K562 (cell line): Measurements from ENCODE around the gene UBR1. TPM values are rescaled to one million over a fixed set of nuclear protein-coding genes. Genes with fewer than 3 reads are reported as not detected.

ENCODE experiments used
- ATAC-seq: fragments of 200-7000 bp; cut with Tn5 transposase; 3 replicates; pipeline ENCODE4 v1.9.1; 2020; ENCODE audit warnings: moderate library complexity
- BruUV-seq: library from RNA; stranded (reverse); fragments of 400-500 nt; replicated peaks from 2 replicates; lab custom pipeline; 2021; lab: Mats Ljungman, UMichigan
- CTCF ChIA-PET: fragments of 300-600 bp; formaldehyde crosslinking; extraction: SDS; loops from one replicate; lab custom pipeline; 2021; ENCODE audit warnings: low intra/inter-chr PET ratio; lab: Yijun Ruan, JAX
- POLR2A ChIA-PET: fragments of 300-600, 350-650 bp; sonication (Branson Sonifier 250); formaldehyde crosslinking; extraction: SDS; loops from one replicate; lab custom pipeline; 2021; ENCODE audit warnings: antibody characterized with exemption, inconsistent platforms; lab: Yijun Ruan, JAX
- DNase-seq, 4 experiments: peaks; one replicate each; pipeline versions ENCODE4 v3.0.0 to v3.0.0-alpha.2; 2011 to 2018; ENCODE audit warnings: low spot score in 3 of 4, mixed read lengths in 3 of 4; ENCODE audit errors: extremely low read depth in 1 of 4
- FAIRE-seq: peaks from 2 replicates; lab custom pipeline; 2011; peaks lifted over from hg19 to GRCh38; lab: Jason Lieb, UNC
- H2AFZ ChIP-seq: 2 replicates; pipeline ENCODE4 v1.6.0; 2011; ENCODE audit warnings: low read depth, low read length, control low read depth, inconsistent platforms
- H3K27ac ChIP-seq: fragments of 200-600 bp; 3 replicates; pipeline ENCODE4 v1.8.0; 2011; ENCODE audit warnings: low read depth, mild to moderate bottlenecking, control low read depth, inconsistent platforms, low read length, moderate library complexity, mixed read lengths; ENCODE audit errors: extremely low read depth
- H3K27me3 ChIP-seq, 2 experiments: fragments of 300-600 bp in 1 of 2; 2 replicates in 1 of 2; 3 replicates in 1 of 2; pipeline versions ENCODE4 v1.6.0 to v1.8.0; 2011; ENCODE audit warnings: inconsistent platforms in 2 of 2, low read length in 2 of 2, mild to moderate bottlenecking in 1 of 2, mixed read lengths in 1 of 2, moderate library complexity in 1 of 2; ENCODE audit not compliant: control insufficient read depth in 2 of 2, insufficient read depth in 2 of 2
- H3K36me3 ChIP-seq: fragments of 300-600 bp; 3 replicates; pipeline ENCODE4 v1.8.0; 2011; ENCODE audit warnings: mild to moderate bottlenecking, low read length, inconsistent platforms; ENCODE audit not compliant: control insufficient read depth, insufficient read depth
- H3K4me1 ChIP-seq, 2 experiments: fragments of 200-600 bp in 1 of 2; replicated peaks in 1 of 2; 2 replicates in 1 of 2; 3 replicates in 1 of 2; pipeline versions ENCODE4 v1.5.1 to v1.8.0; 2011; ENCODE audit warnings: inconsistent platforms in 2 of 2, low read length in 2 of 2, mild to moderate bottlenecking in 1 of 2, mixed read lengths in 1 of 2, moderate library complexity in 1 of 2; ENCODE audit not compliant: control insufficient read depth in 2 of 2, insufficient read depth in 2 of 2
- H3K4me2 ChIP-seq: 2 replicates; pipeline ENCODE4 v1.6.1; 2011; ENCODE audit warnings: low read length, control low read depth, inconsistent platforms, mixed read lengths; ENCODE audit not compliant: insufficient read depth
- H3K4me3 ChIP-seq: fragments of 200-600 bp; sonication (generic), shearing (Covaris generic); 2 replicates; pipeline ENCODE4 v1.5.1; 2016; ENCODE audit warnings: control low read depth, inconsistent platforms
- H3K79me2 ChIP-seq: fragments of 200-600 bp; 3 replicates; pipeline ENCODE4 v1.8.0; 2011; ENCODE audit warnings: low read length, inconsistent platforms; ENCODE audit not compliant: control insufficient read depth, insufficient read depth
- H3K9ac ChIP-seq, 2 experiments: 2 replicates each; pipeline versions ENCODE4 v1.6.0 to v1.6.1; 2011; ENCODE audit warnings: low read depth in 2 of 2, low read length in 2 of 2, control low read depth in 1 of 2, inconsistent platforms in 1 of 2, mild to moderate bottlenecking in 1 of 2, mixed read lengths in 1 of 2; ENCODE audit not compliant: insufficient read depth in 1 of 2
- H3K9me1 ChIP-seq: one replicate; pipeline ENCODE4 v1.6.0; 2011; ENCODE audit warnings: inconsistent platforms, mild to moderate bottlenecking, low read length, moderate library complexity; ENCODE audit not compliant: control insufficient read depth, insufficient read depth
- H3K9me3 ChIP-seq: replicated peaks from 2 replicates; pipeline ENCODE4 v1.5.1; 2011; ENCODE audit warnings: low read depth, low read length, inconsistent platforms; ENCODE audit not compliant: control insufficient read depth, insufficient read depth
- H4K20me1 ChIP-seq: replicated peaks from 2 replicates; pipeline ENCODE4 v1.6.1; 2011; ENCODE audit warnings: low read length, inconsistent platforms, mixed read lengths; ENCODE audit not compliant: control insufficient read depth, insufficient read depth
- NFXL1 ChIP-seq: fragments of 450-650 bp; formaldehyde crosslinking; IDR thresholded peaks from 2 replicates; pipeline ENCODE4 v1.4.0; 2021; ENCODE audit warnings: mild to moderate bottlenecking
- WGBS: fragments of 100-300 bp; shearing (Covaris generic); methylation state at CpG from one replicate; pipeline ENCODE4 v1.1.6; 2016; ENCODE audit warnings: low coverage, mixed read lengths; ENCODE audit not compliant: insufficient coverage; ENCODE audit errors: missing lambda C conversion rate; 5-methylcytosine and 5-hydroxymethylcytosine counted together
- in situ Hi-C: fragments of 300-500 bp; cut with MboI; formaldehyde crosslinking; loops from 4 replicates; pipeline ENCODE4 v1.15.0; 2018; ENCODE audit warnings: inconsistent platforms, mixed read lengths
- intact Hi-C: fragments of 100-400 bp; cut with micrococcal nuclease; formaldehyde crosslinking; loops from 2 replicates; pipeline ENCODE4 v1.14.2; 2022
- polyA plus RNA-seq, 8 experiments: library from polyadenylated mRNA; depleted of rRNA in 4 of 8; stranded (reverse) in 5 of 8; unstranded in 3 of 8; fragments of >200 nt; fragmentation: Nextera tagmentation in 2 of 8; fragmentation: Illumina TruSeq in 1 of 8; extraction: Ambion mirVana in 2 of 8; extraction: Trizol in 1 of 8; gene quantifications; 2 replicates each; pipeline versions ENCODE4 v1.2.1 to v1.2.3, GENCODE V29; 2011 to 2014; ENCODE audit warnings: inconsistent platforms in 1 of 8, missing spikeins in 1 of 8
- total RNA-seq, 7 experiments: library from RNA; depleted of rRNA in 6 of 7; stranded (reverse); fragments of >200 nt in 6 of 7; fragmentation: Illumina TruSeq in 2 of 7; extraction: Trizol in 2 of 7; gene quantifications; 2 replicates each; pipeline versions ENCODE4 v1.2.1 to v1.2.3, GENCODE V29; 2011 to 2021; ENCODE audit warnings: low replicate concordance in 1 of 7
- TF ChIP-seq, protein P1 (sequence below): sonication (generic); formaldehyde crosslinking; IDR thresholded peaks from 2 replicates; pipeline ENCODE4 v1.8.0; 2023; ENCODE audit warnings: mild to moderate bottlenecking, missing genetic modification reagents

UBR1 gene
- total and polyA plus RNA-seq, 9 of the 15 experiments (the other 6 are each of a cell fraction or from before 2014, with no cell fraction given): 5.8 to 30.7 (median 15.3) TPM

DNA sequence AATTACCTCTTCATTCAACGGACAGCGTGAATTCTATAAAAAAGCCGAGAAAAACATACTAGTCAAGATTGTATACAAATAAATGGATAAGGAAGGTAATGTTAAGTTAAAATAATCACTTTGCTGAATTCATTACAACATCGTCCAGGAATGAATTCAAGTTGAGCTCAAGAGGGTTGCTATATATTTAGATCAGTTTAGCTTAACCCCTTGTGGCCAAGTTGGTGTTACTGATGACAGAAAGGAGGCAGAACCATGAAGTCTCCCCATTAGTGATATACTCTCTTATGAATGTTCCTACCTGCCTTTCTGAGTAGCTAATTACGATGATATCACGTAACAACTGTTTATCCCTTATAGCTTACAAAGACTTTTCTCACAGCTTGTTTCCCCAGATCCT lies 34.9 kb downstream of the UBR1 start:
- Histone ChIP-seq H3K79me2 (no peaks in the 10 kb centered on the region), H3K4me3 (no peak overlapping the region), H3K9ac (no peak overlapping the region), H3K9me1 (no peaks in the 10 kb centered on the region), H3K27me3 (no peaks in the 10 kb centered on the region), H2AFZ (no peak overlapping the region), H3K27ac (no peak overlapping the region), H3K36me3 (peaks cover 85% of the 10 kb centered on the region), H4K20me1 (no peaks in the 10 kb centered on the region), H3K9me3 (no peaks in the 10 kb centered on the region), H3K4me2 (no peak overlapping the region), H3K4me1 (peaks cover 0 to 4% of the 10 kb centered on the region in 2 experiments; a peak in 1 of 5 replicates)
- TF ChIP-seq, protein P1, sequence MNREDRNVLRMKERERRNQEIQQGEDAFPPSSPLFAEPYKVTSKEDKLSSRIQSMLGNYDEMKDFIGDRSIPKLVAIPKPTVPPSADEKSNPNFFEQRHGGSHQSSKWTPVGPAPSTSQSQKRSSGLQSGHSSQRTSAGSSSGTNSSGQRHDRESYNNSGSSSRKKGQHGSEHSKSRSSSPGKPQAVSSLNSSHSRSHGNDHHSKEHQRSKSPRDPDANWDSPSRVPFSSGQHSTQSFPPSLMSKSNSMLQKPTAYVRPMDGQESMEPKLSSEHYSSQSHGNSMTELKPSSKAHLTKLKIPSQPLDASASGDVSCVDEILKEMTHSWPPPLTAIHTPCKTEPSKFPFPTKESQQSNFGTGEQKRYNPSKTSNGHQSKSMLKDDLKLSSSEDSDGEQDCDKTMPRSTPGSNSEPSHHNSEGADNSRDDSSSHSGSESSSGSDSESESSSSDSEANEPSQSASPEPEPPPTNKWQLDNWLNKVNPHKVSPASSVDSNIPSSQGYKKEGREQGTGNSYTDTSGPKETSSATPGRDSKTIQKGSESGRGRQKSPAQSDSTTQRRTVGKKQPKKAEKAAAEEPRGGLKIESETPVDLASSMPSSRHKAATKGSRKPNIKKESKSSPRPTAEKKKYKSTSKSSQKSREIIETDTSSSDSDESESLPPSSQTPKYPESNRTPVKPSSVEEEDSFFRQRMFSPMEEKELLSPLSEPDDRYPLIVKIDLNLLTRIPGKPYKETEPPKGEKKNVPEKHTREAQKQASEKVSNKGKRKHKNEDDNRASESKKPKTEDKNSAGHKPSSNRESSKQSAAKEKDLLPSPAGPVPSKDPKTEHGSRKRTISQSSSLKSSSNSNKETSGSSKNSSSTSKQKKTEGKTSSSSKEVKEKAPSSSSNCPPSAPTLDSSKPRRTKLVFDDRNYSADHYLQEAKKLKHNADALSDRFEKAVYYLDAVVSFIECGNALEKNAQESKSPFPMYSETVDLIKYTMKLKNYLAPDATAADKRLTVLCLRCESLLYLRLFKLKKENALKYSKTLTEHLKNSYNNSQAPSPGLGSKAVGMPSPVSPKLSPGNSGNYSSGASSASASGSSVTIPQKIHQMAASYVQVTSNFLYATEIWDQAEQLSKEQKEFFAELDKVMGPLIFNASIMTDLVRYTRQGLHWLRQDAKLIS (CRISPR knock-in tag): no peak
- no peak for TF ChIP-seq NFXL1 (CRISPR knock-in tag)
- ChIA-PET POLR2A (interaction anchor here (0.6 kb wide), 1 partner anchor 9 kb away, joined by 3 read pairs; no protein-coding TSS in a partner anchor), CTCF (no interaction called here)
- ATAC-seq (no peak), FAIRE-seq (no peak), DNase-seq (no peak)
- BruUV-seq: no TSS peak
- in situ Hi-C loops: no loop called here
- 95% methylated on average over 6 of the region's 6 CpGs for WGBS
- intact Hi-C loops: no loop called here
